Mammary epithelial cell (primary cell): ENCODE data around the gene COL3A1.

Source experiments
- EZH2 ChIP-seq: IDR thresholded peaks from 2 replicates; pipeline ENCODE4 v1.6.1; 2012; ENCODE audit warnings: low read length, inconsistent platforms, borderline replicate concordance
- TF ChIP-seq, protein P1 (sequence below), 2 donors: IDR thresholded peaks in 1 of 2; conservative IDR thresholded peaks in 1 of 2; 2 replicates each; pipeline ENCODE4 v1.5.1; 2011 to 2012; ENCODE audit warnings: inconsistent platforms in 2 of 2, low read length in 2 of 2, mild to moderate bottlenecking in 2 of 2, control low read depth in 1 of 2, low read depth in 1 of 2; ENCODE audit not compliant: insufficient read depth in 1 of 2; ENCODE audit errors: extremely low read depth in 1 of 2

DNA sequence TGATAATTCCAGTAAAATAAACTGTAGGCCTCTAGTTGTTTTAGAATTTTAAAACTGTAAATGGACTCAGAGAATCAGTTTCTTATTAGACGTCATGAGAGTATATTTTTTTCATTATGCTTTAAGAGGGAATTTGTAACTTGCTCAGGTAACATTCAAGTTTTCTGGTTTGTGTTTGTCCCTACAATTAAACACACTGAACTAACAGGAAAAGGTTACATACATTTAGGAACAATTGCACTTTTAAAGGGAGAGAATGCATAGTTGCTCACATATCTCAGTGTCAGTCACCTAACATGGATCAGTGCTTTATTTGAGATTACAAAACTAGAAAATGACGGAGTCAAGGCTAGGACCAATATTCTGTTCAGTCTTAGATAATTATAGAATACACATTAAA is 3.1 kb downstream of the COL3A1 start:
- TF ChIP-seq, protein P1, sequence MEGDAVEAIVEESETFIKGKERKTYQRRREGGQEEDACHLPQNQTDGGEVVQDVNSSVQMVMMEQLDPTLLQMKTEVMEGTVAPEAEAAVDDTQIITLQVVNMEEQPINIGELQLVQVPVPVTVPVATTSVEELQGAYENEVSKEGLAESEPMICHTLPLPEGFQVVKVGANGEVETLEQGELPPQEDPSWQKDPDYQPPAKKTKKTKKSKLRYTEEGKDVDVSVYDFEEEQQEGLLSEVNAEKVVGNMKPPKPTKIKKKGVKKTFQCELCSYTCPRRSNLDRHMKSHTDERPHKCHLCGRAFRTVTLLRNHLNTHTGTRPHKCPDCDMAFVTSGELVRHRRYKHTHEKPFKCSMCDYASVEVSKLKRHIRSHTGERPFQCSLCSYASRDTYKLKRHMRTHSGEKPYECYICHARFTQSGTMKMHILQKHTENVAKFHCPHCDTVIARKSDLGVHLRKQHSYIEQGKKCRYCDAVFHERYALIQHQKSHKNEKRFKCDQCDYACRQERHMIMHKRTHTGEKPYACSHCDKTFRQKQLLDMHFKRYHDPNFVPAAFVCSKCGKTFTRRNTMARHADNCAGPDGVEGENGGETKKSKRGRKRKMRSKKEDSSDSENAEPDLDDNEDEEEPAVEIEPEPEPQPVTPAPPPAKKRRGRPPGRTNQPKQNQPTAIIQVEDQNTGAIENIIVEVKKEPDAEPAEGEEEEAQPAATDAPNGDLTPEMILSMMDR (conservative IDR thresholded peaks at IDR 0.05 in 1 of 2, IDR thresholded peaks at IDR 0.05 in 1 of 2; ENCODE audit: extremely low read depth in 1 of 2, insufficient read depth in 1 of 2, low read depth in 1 of 2, low read length in 2 of 2): no peak
- no peak for TF ChIP-seq EZH2
